H1 (cell line): ENCODE data around the gene WDFY4. TPM values are rescaled to one million over a fixed set of nuclear protein-coding genes. Genes with fewer than 3 reads are reported as not detected.

Experiments
- CTCF ChIA-PET: fragments of 300-600 bp; sonication (Branson Sonifier 250); formaldehyde crosslinking; loops from one replicate; lab custom pipeline; 2021; ENCODE audit not compliant: partially characterized antibody; lab: Charles Lee
- POLR2A ChIA-PET: fragments of 300-600 bp; sonication (Branson Sonifier 250); formaldehyde crosslinking; loops from one replicate; lab custom pipeline; 2021; ENCODE audit warnings: inconsistent platforms; ENCODE audit not compliant: partially characterized antibody; lab: Charles Lee
- DNase-seq, 2 experiments: peaks; one replicate each; pipeline versions ENCODE4 v3.0.0 to v3.0.0-alpha.2; 2010 to 2022; ENCODE audit warnings: low spot score in 2 of 2, low read depth in 1 of 2, mixed read lengths in 1 of 2
- FAIRE-seq: peaks from 2 replicates; lab custom pipeline; 2011; peaks lifted over from hg19 to GRCh38; lab: Jason Lieb, UNC
- H2AFZ ChIP-seq: 2 replicates; pipeline ENCODE4 v1.8.1; 2012; ENCODE audit warnings: low read length, inconsistent platforms
- H2AK5ac ChIP-seq: 2 replicates; pipeline ENCODE4 v1.6.1; 2013; ENCODE audit warnings: low read depth, low read length
- H2BK120ac ChIP-seq: replicated peaks from 2 replicates; pipeline ENCODE3; 2013; ENCODE audit warnings: low read depth, low read length, inconsistent platforms
- H2BK12ac ChIP-seq: 2 replicates; pipeline ENCODE4 v1.6.1; 2013; ENCODE audit warnings: low read depth, low read length
- H2BK15ac ChIP-seq: 2 replicates; pipeline ENCODE4 v1.6.1; 2013; ENCODE audit warnings: low read length
- H2BK20ac ChIP-seq: 2 replicates; pipeline ENCODE4 v1.6.1; 2013; ENCODE audit warnings: low read length
- H2BK5ac ChIP-seq: 2 replicates; pipeline ENCODE4 v1.6.1; 2013; ENCODE audit warnings: low read depth, low read length
- H3K14ac ChIP-seq: 2 replicates; pipeline ENCODE4 v1.6.1; 2013; ENCODE audit warnings: inconsistent platforms; ENCODE audit not compliant: insufficient read length
- H3K18ac ChIP-seq: 2 replicates; pipeline ENCODE4 v1.6.1; 2013; ENCODE audit warnings: low read length; ENCODE audit errors: extremely low read depth
- H3K23ac ChIP-seq: 2 replicates; pipeline ENCODE4 v1.6.1; 2013; ENCODE audit warnings: inconsistent platforms; ENCODE audit not compliant: insufficient read length
- H3K23me2 ChIP-seq: 2 replicates; pipeline ENCODE4 v1.6.1; 2013; ENCODE audit warnings: low read depth, low read length
- H3K27ac ChIP-seq: 2 replicates; pipeline ENCODE4 v1.6.1; 2011; ENCODE audit warnings: low read depth, low read length, inconsistent platforms
- H3K27me3 ChIP-seq, 4 experiments: replicated peaks in 1 of 4; 1 replicate in 1 of 4; 2 replicates in 3 of 4; pipeline versions ENCODE4 v1.6.1 to v1.8.1; 2011 to 2013; ENCODE audit warnings: low read length in 3 of 4, mild to moderate bottlenecking in 3 of 4, inconsistent platforms in 2 of 4, mixed read lengths in 2 of 4, moderate library complexity in 1 of 4; ENCODE audit not compliant: control insufficient read depth in 3 of 4, insufficient read depth in 3 of 4; ENCODE audit errors: extremely low read depth in 1 of 4
- H3K36me3 ChIP-seq, 4 experiments: 2 replicates each; pipeline versions ENCODE4 v1.6.1 to v1.8.1; 2011 to 2013; ENCODE audit warnings: mild to moderate bottlenecking in 4 of 4, low read length in 3 of 4, moderate library complexity in 2 of 4, control low read depth in 1 of 4, inconsistent platforms in 1 of 4; ENCODE audit not compliant: insufficient read depth in 4 of 4, control insufficient read depth in 2 of 4
- H3K4ac ChIP-seq: replicated peaks from 2 replicates; pipeline ENCODE3; 2013; ENCODE audit warnings: low read length, low read depth, mixed read lengths, inconsistent platforms; ENCODE audit not compliant: insufficient read length
- H3K4me1 ChIP-seq, 4 experiments: replicated peaks in 1 of 4; 1 replicate in 1 of 4; 2 replicates in 3 of 4; pipeline versions ENCODE4 v1.6.1 to v1.8.1; 2011 to 2013; ENCODE audit warnings: low read length in 3 of 4, inconsistent platforms in 2 of 4, mixed read lengths in 1 of 4; ENCODE audit not compliant: insufficient read depth in 4 of 4, control insufficient read depth in 3 of 4
- H3K4me2 ChIP-seq, 2 experiments: 2 replicates each; pipeline versions ENCODE4 v1.6.1 to v1.8.1; 2011 to 2013; ENCODE audit warnings: low read depth in 2 of 2, low read length in 2 of 2, control low read depth in 1 of 2, inconsistent platforms in 1 of 2, mild to moderate bottlenecking in 1 of 2; ENCODE audit not compliant: insufficient read depth in 1 of 2
- H3K4me3 ChIP-seq, 4 experiments: fragments of 200-600, 300-600 bp in 1 of 4; sonication (generic), shearing (Covaris generic), sonication (Bioruptor Twin) in 1 of 4; 2 replicates each; pipeline versions ENCODE4 v1.5.1 to v1.8.1; 2011 to 2016; ENCODE audit warnings: low read length in 4 of 4, low read depth in 3 of 4, control low read depth in 2 of 4, inconsistent platforms in 2 of 4, mild to moderate bottlenecking in 2 of 4, mixed read lengths in 1 of 4, moderate library complexity in 1 of 4; ENCODE audit not compliant: insufficient read depth in 2 of 4; ENCODE audit errors: extremely low read depth in 1 of 4
- H3K56ac ChIP-seq: replicated peaks from 2 replicates; pipeline ENCODE3; 2013; ENCODE audit warnings: low read depth, mild to moderate bottlenecking, mixed read lengths, low read length, inconsistent platforms; ENCODE audit not compliant: insufficient read length
- H3K79me1 ChIP-seq: 2 replicates; pipeline ENCODE4 v1.6.1; 2013; ENCODE audit warnings: low read depth, low read length, control low read depth
- H3K79me2 ChIP-seq, 2 experiments: 2 replicates each; pipeline versions ENCODE4 v1.6.1 to v1.8.1; 2012 to 2013; ENCODE audit warnings: low read length in 2 of 2, mild to moderate bottlenecking in 2 of 2, inconsistent platforms in 1 of 2; ENCODE audit not compliant: insufficient read depth in 2 of 2, control insufficient read depth in 1 of 2
- H3K9ac ChIP-seq, 4 experiments: replicated peaks in 1 of 4; 1 replicate in 1 of 4; 2 replicates in 3 of 4; pipeline versions ENCODE4 v1.6.1 to v1.8.1; 2011 to 2013; ENCODE audit warnings: low read depth in 3 of 4, low read length in 3 of 4, control low read depth in 2 of 4, mild to moderate bottlenecking in 2 of 4, moderate library complexity in 2 of 4, inconsistent platforms in 1 of 4; ENCODE audit errors: extremely low read depth in 1 of 4
- H3K9me3 ChIP-seq, 2 experiments: 2 replicates each; pipeline versions ENCODE4 v1.6.1 to v1.8.1; 2012 to 2013; ENCODE audit warnings: mild to moderate bottlenecking in 2 of 2, moderate library complexity in 2 of 2, control low read depth in 1 of 2, inconsistent platforms in 1 of 2, low read depth in 1 of 2, low read length in 1 of 2, mixed read lengths in 1 of 2; ENCODE audit not compliant: insufficient read depth in 2 of 2
- H4K20me1 ChIP-seq, 2 experiments: replicated peaks in 1 of 2; 2 replicates each; pipeline versions ENCODE3 to v1.8.1; 2011 to 2013; ENCODE audit warnings: inconsistent platforms in 2 of 2, low read length in 2 of 2, mild to moderate bottlenecking in 1 of 2; ENCODE audit not compliant: insufficient read depth in 2 of 2, control insufficient read depth in 1 of 2
- H4K5ac ChIP-seq: 2 replicates; pipeline ENCODE4 v1.6.1; 2013; ENCODE audit warnings: low read length, low read depth, mixed read lengths, inconsistent platforms; ENCODE audit not compliant: insufficient read length
- H4K8ac ChIP-seq: 2 replicates; pipeline ENCODE4 v1.8.0; 2013; ENCODE audit warnings: mild to moderate bottlenecking, moderate library complexity, low read length, inconsistent platforms; ENCODE audit not compliant: insufficient read depth; ENCODE audit errors: extremely low read depth
- H4K91ac ChIP-seq: replicated peaks from 2 replicates; pipeline ENCODE3; 2013; ENCODE audit warnings: low read length, mixed read lengths, inconsistent platforms; ENCODE audit not compliant: insufficient read length
- CBX5 ChIP-seq: fragments of 300-800, 300-1000 bp; sonication (generic); IDR thresholded peaks from 2 replicates; pipeline ENCODE4 v1.7.1; 2016; ENCODE audit warnings: antibody characterized with exemption, low read length, low read depth
- CBX8 ChIP-seq: fragments of 300-800, 300-1000 bp; sonication (generic); IDR thresholded peaks from 2 replicates; pipeline ENCODE4 v1.7.1; 2016; ENCODE audit warnings: low read depth, low read length, borderline replicate concordance
- CTCF ChIP-seq, 3 experiments: IDR thresholded peaks; 1 replicate in 2 of 3; 2 replicates in 1 of 3; pipeline versions ENCODE4 v1.5.1 to v1.6.1; 2011; ENCODE audit warnings: low read length in 3 of 3, mild to moderate bottlenecking in 3 of 3, inconsistent platforms in 2 of 3, low read depth in 1 of 3, moderate library complexity in 1 of 3; ENCODE audit not compliant: insufficient read depth in 1 of 3; ENCODE audit errors: control extremely low read depth in 1 of 3
- HDAC6 ChIP-seq: IDR thresholded peaks from one replicate; pipeline ENCODE4 v1.7.1; 2012; ENCODE audit warnings: low read depth, mild to moderate bottlenecking, inconsistent platforms, low read length, moderate library complexity
- PHF8 ChIP-seq: fragments of 200-600 bp; sonication (generic); conservative IDR thresholded peaks from 2 replicates; pipeline ENCODE4 v1.7.1; 2012; ENCODE audit warnings: low read depth, mild to moderate bottlenecking, inconsistent platforms, low read length, moderate library complexity
- POU5F1 ChIP-seq: IDR thresholded peaks from 2 replicates; pipeline ENCODE4 v1.6.1; 2011; ENCODE audit warnings: low read depth, mild to moderate bottlenecking, low read length, moderate library complexity
- RFX5 ChIP-seq: IDR thresholded peaks from 2 replicates; pipeline ENCODE4 v1.6.1; 2011; ENCODE audit warnings: low read depth, low read length, improper control_type of control experiment, borderline replicate concordance
- RNF2 ChIP-seq: fragments of 200-900, 300-1000 bp; sonication (generic); IDR thresholded peaks from 2 replicates; pipeline ENCODE4 v1.7.1; 2016; ENCODE audit warnings: borderline replicate concordance, low read depth, mild to moderate bottlenecking, antibody characterized with exemption, low read length; ENCODE audit not compliant: poor library complexity, severe bottlenecking; ENCODE audit errors: missing control alignments
- RXRA ChIP-seq: IDR thresholded peaks from 2 replicates; pipeline ENCODE4 v1.6.1; 2011; ENCODE audit warnings: low read depth, mild to moderate bottlenecking, low read length, moderate library complexity; ENCODE audit not compliant: insufficient read depth
- TAF1 ChIP-seq: IDR thresholded peaks from 2 replicates; pipeline ENCODE4 v1.6.1; 2011; ENCODE audit warnings: mild to moderate bottlenecking, low read depth, low read length
- WGBS, 2 experiments: shearing (Covaris generic) in 1 of 2; methylation state at CpG; one replicate each; pipeline versions ENCODE4 v1.1.6 to v1.1.7; 2013 to 2015; ENCODE audit warnings: low lambda C conversion rate in 2 of 2, mixed read lengths in 2 of 2, inconsistent platforms in 1 of 2, low coverage in 1 of 2, missing lambda C conversion rate in 1 of 2; ENCODE audit not compliant: insufficient replicate concordance in 2 of 2, insufficient coverage in 1 of 2, insufficient read length in 1 of 2; ENCODE audit errors: extremely low coverage in 1 of 2, missing lambda C conversion rate in 1 of 2; 5-methylcytosine and 5-hydroxymethylcytosine counted together
- polyA plus RNA-seq, 7 experiments: library from polyadenylated mRNA; depleted of rRNA in 3 of 7; stranded (reverse) in 5 of 7; unstranded in 2 of 7; fragments of >200 nt in 5 of 7; fragments of 200-250 nt in 2 of 7; gene quantifications; 1 replicate in 5 of 7; 2 replicates in 1 of 7; 4 replicates in 1 of 7; pipeline versions ENCODE4 v1.2.1 to v1.2.3, GENCODE V29; 2011 to 2013; ENCODE audit warnings: missing spikeins in 2 of 7, mixed read lengths in 2 of 7
- total RNA-seq: library from RNA; stranded (reverse); fragmentation: NEBNext Ultra II Directional; extraction: Animal tissue kit (Norgen Biotek cat#: 25700); gene quantifications from 2 replicates; pipeline ENCODE4 v1.2.1, GENCODE V29; 2021
- TF ChIP-seq, protein P1 (sequence below): IDR thresholded peaks from 2 replicates; pipeline ENCODE4 v1.6.1; 2012; ENCODE audit warnings: inconsistent platforms

Gene WDFY4
- total and polyA plus RNA-seq, 2 of the 8 experiments (the other 6 are each of a cell fraction or from before 2014, with no cell fraction given) = not detected

- H2AK5ac ChIP-seq = no peak overlapping the region
- H2BK12ac ChIP-seq = no peak overlapping the region
- H3K4me1 ChIP-seq = no peaks in the 10 kb centered on the region
- H3K14ac ChIP-seq = no peak overlapping the region
- POLR2A ChIA-PET = interaction anchor here (0.7 kb wide), 1 partner anchor 214 kb away, joined by 3 read pairs; no protein-coding TSS in a partner anchor
- H3K4me3 ChIP-seq = no peak overlapping the region
- H3K23ac ChIP-seq = no peak overlapping the region
- H3K79me1 ChIP-seq = no peaks in the 10 kb centered on the region
- no peak overlapping the region for H2BK5ac ChIP-seq
- H3K9me3 ChIP-seq = no peaks in the 10 kb centered on the region
- H4K5ac ChIP-seq = no peak overlapping the region
- H3K4me2 ChIP-seq = no peak overlapping the region
- no peak overlapping the region for H4K8ac ChIP-seq
- no peak overlapping the region; a peak in 1 of 7 replicates for H3K9ac ChIP-seq
- no peaks in the 10 kb centered on the region for H3K79me2 ChIP-seq
- H3K4ac ChIP-seq = no peak overlapping the region
- no peak overlapping the region for H2BK15ac ChIP-seq
- no peak for DNase-seq
- no peaks in the 10 kb centered on the region; a peak in 1 of 7 replicates for H3K27me3 ChIP-seq
- CTCF ChIA-PET = interaction anchor here (1.2 kb wide), 1 partner anchor 8 kb away, joined by 4 read pairs; no protein-coding TSS in a partner anchor
- no peaks in the 10 kb centered on the region for H3K36me3 ChIP-seq
- H4K20me1 ChIP-seq = peaks cover 0 to 1% of the 10 kb centered on the region in 2 experiments
- 78% methylated on average over 7 of the region's 7 CpGs; no CpG with 5 or more reads in 1 of the 2 experiments for WGBS, 2 experiments
- H3K27ac ChIP-seq = no peak overlapping the region
- H2BK20ac ChIP-seq = no peak overlapping the region
- no peaks in the 10 kb centered on the region for H3K23me2 ChIP-seq
- H2BK120ac ChIP-seq = no peak overlapping the region
- H3K56ac ChIP-seq = no peak overlapping the region
- no peak overlapping the region for H3K18ac ChIP-seq
- H4K91ac ChIP-seq = no peak overlapping the region
- FAIRE-seq = no peak
- H2AFZ ChIP-seq = no peak overlapping the region
- TF ChIP-seq HDAC6 (no peak), CBX5 (no peak), RXRA (no peak), RNF2 (no peak), CTCF (IDR thresholded peaks at IDR 0.05; ENCODE audit: control extremely low read depth in 1 of 3, insufficient read depth in 1 of 3, low read depth in 1 of 3, low read length in 3 of 3) (no peak), POU5F1 (no peak), RFX5 (no peak), PHF8 (no peak), CBX8 (no peak), TAF1 (no peak)
- TF ChIP-seq, protein P1, sequence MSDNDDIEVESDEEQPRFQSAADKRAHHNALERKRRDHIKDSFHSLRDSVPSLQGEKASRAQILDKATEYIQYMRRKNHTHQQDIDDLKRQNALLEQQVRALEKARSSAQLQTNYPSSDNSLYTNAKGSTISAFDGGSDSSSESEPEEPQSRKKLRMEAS = no peak
Measured at GRCh38 chr10:48940958-48941357, 256.3 kb downstream of the WDFY4 start.
